H1 (cell line): ENCODE measurements around the gene DHCR7.

Experiments
- CBX5 ChIP-seq: fragments of 300-800, 300-1000 bp; sonication (generic); IDR thresholded peaks from 2 replicates; pipeline ENCODE4 v1.7.1; 2016; ENCODE audit warnings: antibody characterized with exemption, low read length, low read depth
- EP300 ChIP-seq, 2 experiments: IDR thresholded peaks; 1 replicate in 1 of 2; 2 replicates in 1 of 2; pipeline ENCODE4 v1.6.1; 2011 to 2012; ENCODE audit warnings: low read depth in 2 of 2, low read length in 2 of 2, mild to moderate bottlenecking in 2 of 2, borderline replicate concordance in 1 of 2, inconsistent platforms in 1 of 2, moderate library complexity in 1 of 2
- HDAC6 ChIP-seq: IDR thresholded peaks from one replicate; pipeline ENCODE4 v1.7.1; 2012; ENCODE audit warnings: low read depth, mild to moderate bottlenecking, inconsistent platforms, low read length, moderate library complexity
- JUND ChIP-seq: IDR thresholded peaks from 2 replicates; pipeline ENCODE4 v1.6.1; 2011; ENCODE audit warnings: mild to moderate bottlenecking, improper control_type of control experiment, low read length
- POLR2A ChIP-seq, 2 experiments: IDR thresholded peaks; 1 replicate in 1 of 2; 2 replicates in 1 of 2; pipeline ENCODE4 v1.6.1; 2011; ENCODE audit warnings: low read depth in 2 of 2, low read length in 2 of 2, mild to moderate bottlenecking in 2 of 2; ENCODE audit errors: control extremely low read depth in 1 of 2
- RNF2 ChIP-seq: fragments of 200-900, 300-1000 bp; sonication (generic); IDR thresholded peaks from 2 replicates; pipeline ENCODE4 v1.7.1; 2016; ENCODE audit warnings: borderline replicate concordance, low read depth, mild to moderate bottlenecking, antibody characterized with exemption, low read length; ENCODE audit not compliant: poor library complexity, severe bottlenecking; ENCODE audit errors: missing control alignments
- SIN3A ChIP-seq, 2 experiments: IDR thresholded peaks in 1 of 2; conservative IDR thresholded peaks in 1 of 2; 2 replicates each; pipeline ENCODE4 v1.6.1; 2011 to 2012; ENCODE audit warnings: low read length in 2 of 2, improper control_type of control experiment in 1 of 2, low read depth in 1 of 2, mild to moderate bottlenecking in 1 of 2
- SP2 ChIP-seq: IDR thresholded peaks from 2 replicates; pipeline ENCODE4 v1.6.1; 2012; ENCODE audit warnings: mild to moderate bottlenecking, low read length, inconsistent platforms
- TF ChIP-seq, protein P1 (sequence below), 3 experiments: IDR thresholded peaks; 1 replicate in 2 of 3; 2 replicates in 1 of 3; pipeline versions ENCODE4 v1.5.1 to v1.6.1; 2011; ENCODE audit warnings: low read length in 3 of 3, mild to moderate bottlenecking in 3 of 3, inconsistent platforms in 2 of 3, low read depth in 1 of 3, moderate library complexity in 1 of 3; ENCODE audit not compliant: insufficient read depth in 1 of 3; ENCODE audit errors: control extremely low read depth in 1 of 3
- TF ChIP-seq, protein P2 (sequence below): IDR thresholded peaks from 2 replicates; pipeline ENCODE4 v1.6.1; 2011; ENCODE audit warnings: low read length, improper control_type of control experiment

DNA sequence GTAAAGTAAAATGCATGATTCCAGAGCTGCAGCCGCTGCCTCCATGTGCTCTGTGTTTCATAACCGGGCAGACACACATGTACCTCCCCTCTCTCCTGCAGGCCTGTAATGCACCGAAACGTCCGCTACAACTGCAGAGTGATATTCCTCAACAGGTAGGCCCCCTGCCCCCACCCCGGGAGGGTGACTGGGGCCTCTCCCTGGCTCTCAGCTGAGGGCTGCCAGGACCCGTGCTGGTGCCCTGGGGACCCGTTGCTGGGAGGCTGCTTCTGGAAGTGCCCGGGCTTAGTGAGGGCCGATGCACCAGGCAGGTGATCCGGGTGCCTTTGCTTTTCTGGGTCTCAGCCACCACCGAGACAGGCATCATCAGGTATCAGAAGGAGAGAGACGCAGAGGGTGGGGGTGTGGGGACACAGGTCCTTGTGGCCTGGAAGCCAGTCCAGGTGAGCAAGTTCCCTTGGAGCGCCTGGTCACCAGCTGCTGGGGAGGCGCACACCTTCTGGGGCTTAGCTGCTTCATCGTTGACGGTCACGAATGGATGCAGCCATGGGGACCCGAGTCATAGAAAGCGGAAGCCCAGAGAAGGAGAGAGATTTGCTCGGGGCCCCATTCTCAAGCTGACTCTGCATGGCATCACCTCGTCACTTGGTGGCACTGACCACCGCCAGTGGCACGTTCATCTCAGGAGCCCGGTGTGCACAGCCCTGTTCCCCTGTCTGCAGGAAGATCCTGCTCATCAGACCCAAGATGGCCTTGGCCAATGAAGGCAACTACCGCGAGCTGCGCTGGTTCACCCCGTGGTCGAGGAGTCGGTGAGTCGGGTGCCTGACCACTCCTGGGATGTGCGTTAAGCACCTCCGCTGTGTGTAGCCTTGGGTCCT is 15.4 kb upstream of the DHCR7 start:
- TF ChIP-seq, protein P1, sequence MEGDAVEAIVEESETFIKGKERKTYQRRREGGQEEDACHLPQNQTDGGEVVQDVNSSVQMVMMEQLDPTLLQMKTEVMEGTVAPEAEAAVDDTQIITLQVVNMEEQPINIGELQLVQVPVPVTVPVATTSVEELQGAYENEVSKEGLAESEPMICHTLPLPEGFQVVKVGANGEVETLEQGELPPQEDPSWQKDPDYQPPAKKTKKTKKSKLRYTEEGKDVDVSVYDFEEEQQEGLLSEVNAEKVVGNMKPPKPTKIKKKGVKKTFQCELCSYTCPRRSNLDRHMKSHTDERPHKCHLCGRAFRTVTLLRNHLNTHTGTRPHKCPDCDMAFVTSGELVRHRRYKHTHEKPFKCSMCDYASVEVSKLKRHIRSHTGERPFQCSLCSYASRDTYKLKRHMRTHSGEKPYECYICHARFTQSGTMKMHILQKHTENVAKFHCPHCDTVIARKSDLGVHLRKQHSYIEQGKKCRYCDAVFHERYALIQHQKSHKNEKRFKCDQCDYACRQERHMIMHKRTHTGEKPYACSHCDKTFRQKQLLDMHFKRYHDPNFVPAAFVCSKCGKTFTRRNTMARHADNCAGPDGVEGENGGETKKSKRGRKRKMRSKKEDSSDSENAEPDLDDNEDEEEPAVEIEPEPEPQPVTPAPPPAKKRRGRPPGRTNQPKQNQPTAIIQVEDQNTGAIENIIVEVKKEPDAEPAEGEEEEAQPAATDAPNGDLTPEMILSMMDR (IDR thresholded peaks at IDR 0.05; ENCODE audit: control extremely low read depth in 1 of 3, insufficient read depth in 1 of 3, low read depth in 1 of 3, low read length in 3 of 3) = no peak
- TF ChIP-seq HDAC6 (no peak), RNF2 (no peak), SP2 (no peak), JUND (no peak), EP300 (IDR thresholded peaks at IDR 0.05; ENCODE audit: borderline replicate concordance in 1 of 2, low read depth in 2 of 2, low read length in 2 of 2) (no peak), POLR2A (IDR thresholded peaks at IDR 0.05; ENCODE audit: control extremely low read depth in 1 of 2, low read depth in 2 of 2, low read length in 2 of 2) (no peak), CBX5 (no peak), SIN3A (conservative IDR thresholded peaks at IDR 0.05 in 1 of 2, IDR thresholded peaks at IDR 0.05 in 1 of 2; ENCODE audit: low read depth in 1 of 2, low read length in 2 of 2) (no peak)
- TF ChIP-seq, protein P2, sequence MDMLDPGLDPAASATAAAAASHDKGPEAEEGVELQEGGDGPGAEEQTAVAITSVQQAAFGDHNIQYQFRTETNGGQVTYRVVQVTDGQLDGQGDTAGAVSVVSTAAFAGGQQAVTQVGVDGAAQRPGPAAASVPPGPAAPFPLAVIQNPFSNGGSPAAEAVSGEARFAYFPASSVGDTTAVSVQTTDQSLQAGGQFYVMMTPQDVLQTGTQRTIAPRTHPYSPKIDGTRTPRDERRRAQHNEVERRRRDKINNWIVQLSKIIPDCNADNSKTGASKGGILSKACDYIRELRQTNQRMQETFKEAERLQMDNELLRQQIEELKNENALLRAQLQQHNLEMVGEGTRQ = no peak
